ENCODE data around the gene CCZ1B.
"Not testable (repeated sequence)": the region's sequence is repeated elsewhere in the genome, so short reads cannot be mapped to it uniquely, and the experiment has no call there.

The CCZ1B gene

GRCh38 chr7:6792113-6792872 lies 33.8 kb downstream of the CCZ1B start:
- H3K4me1 ChIP-seq (ENCODE audit: control insufficient read depth, insufficient read depth, low read length); H3K27me3 ChIP-seq (ENCODE audit: control insufficient read depth, insufficient read depth, low read length); H3K4me3 ChIP-seq (ENCODE audit: low read depth, low read length); H3K9ac ChIP-seq (ENCODE audit: low read depth, low read length); H3K36me3 ChIP-seq (ENCODE audit: control insufficient read depth, insufficient read depth, low read length); H3K9me3 ChIP-seq (ENCODE audit: control insufficient read depth, insufficient read depth, low read length): not testable (repeated sequence)

- not testable (repeated sequence) for H3K27me3 ChIP-seq (ENCODE audit: control insufficient read depth, insufficient read depth, low read length); H3K9me3 ChIP-seq (ENCODE audit: control insufficient read depth, insufficient read depth, low read length); H3K36me3 ChIP-seq (ENCODE audit: control insufficient read depth, insufficient read depth, low read length); H3K9ac ChIP-seq (ENCODE audit: low read depth, low read length); H3K4me1 ChIP-seq (ENCODE audit: control insufficient read depth, insufficient read depth, low read length); H3K4me3 ChIP-seq (ENCODE audit: low read depth, low read length)
Observed at GRCh38 chr7:6789353-6789752, 36.7 kb downstream of the CCZ1B start.

GRCh38 chr7:6781581-6781980 lies 44.5 kb downstream of the CCZ1B start:
- H3K9ac ChIP-seq (ENCODE audit: low read depth, low read length); H3K4me3 ChIP-seq (ENCODE audit: low read depth, low read length); H3K36me3 ChIP-seq (ENCODE audit: control insufficient read depth, insufficient read depth, low read length); H3K4me1 ChIP-seq (ENCODE audit: control insufficient read depth, insufficient read depth, low read length); H3K9me3 ChIP-seq (ENCODE audit: control insufficient read depth, insufficient read depth, low read length); H3K27me3 ChIP-seq (ENCODE audit: control insufficient read depth, insufficient read depth, low read length): not testable (repeated sequence)

- not testable (repeated sequence) for H3K4me3 ChIP-seq (ENCODE audit: low read depth, low read length); H3K9ac ChIP-seq (ENCODE audit: low read depth, low read length); H3K36me3 ChIP-seq (ENCODE audit: control insufficient read depth, insufficient read depth, low read length); H3K4me1 ChIP-seq (ENCODE audit: control insufficient read depth, insufficient read depth, low read length); H3K27me3 ChIP-seq (ENCODE audit: control insufficient read depth, insufficient read depth, low read length); H3K9me3 ChIP-seq (ENCODE audit: control insufficient read depth, insufficient read depth, low read length)
Observed at GRCh38 chr7:6761186-6761585, 64.9 kb downstream of the CCZ1B start.

GRCh38 chr7:6753964-6754363 lies 72.1 kb downstream of the CCZ1B start, which contains the start of gene RSPH10B2:
Gene RSPH10B2, plus strand, starts transcription at chr7:6754103. Its CDS starts 3,575 bp downstream, at chr7:6757678.
- H3K9me3 ChIP-seq (ENCODE audit: control insufficient read depth, insufficient read depth, low read length); H3K4me1 ChIP-seq (ENCODE audit: control insufficient read depth, insufficient read depth, low read length); H3K4me3 ChIP-seq (ENCODE audit: low read depth, low read length); H3K9ac ChIP-seq (ENCODE audit: low read depth, low read length); H3K27me3 ChIP-seq (ENCODE audit: control insufficient read depth, insufficient read depth, low read length); H3K36me3 ChIP-seq (ENCODE audit: control insufficient read depth, insufficient read depth, low read length): not testable (repeated sequence)

- not testable (repeated sequence) for H3K27me3 ChIP-seq (ENCODE audit: control insufficient read depth, insufficient read depth, low read length); H3K4me3 ChIP-seq (ENCODE audit: low read depth, low read length); H3K4me1 ChIP-seq (ENCODE audit: control insufficient read depth, insufficient read depth, low read length); H3K9ac ChIP-seq (ENCODE audit: low read depth, low read length); H3K36me3 ChIP-seq (ENCODE audit: control insufficient read depth, insufficient read depth, low read length); H3K9me3 ChIP-seq (ENCODE audit: control insufficient read depth, insufficient read depth, low read length)
Observed at GRCh38 chr7:6750173-6750572, 75.9 kb downstream of the CCZ1B start.

- not testable (repeated sequence) for H3K4me3 ChIP-seq (ENCODE audit: low read depth, low read length); H3K27me3 ChIP-seq (ENCODE audit: control insufficient read depth, insufficient read depth, low read length); H3K4me1 ChIP-seq (ENCODE audit: control insufficient read depth, insufficient read depth, low read length); H3K9ac ChIP-seq (ENCODE audit: low read depth, low read length); H3K9me3 ChIP-seq (ENCODE audit: control insufficient read depth, insufficient read depth, low read length); H3K36me3 ChIP-seq (ENCODE audit: control insufficient read depth, insufficient read depth, low read length)
Observed at GRCh38 chr7:6749335-6749734, 76.7 kb downstream of the CCZ1B start.
